Neural crest cell (in vitro differentiated cells): ENCODE results near the gene ZRANB2. TPM values are rescaled to one million over a fixed set of nuclear protein-coding genes. Genes with fewer than 3 reads are reported as not detected.

Experiments
- DNase-seq: peaks from one replicate; pipeline ENCODE4 v3.0.0; 2021; ENCODE audit warnings: low read depth, mixed read lengths, low spot score
- H3K27ac Mint-ChIP-seq: one replicate; pipeline ENCODE4 v1.8.0; 2021; ENCODE audit warnings: mild to moderate bottlenecking, mixed read lengths; ENCODE audit not compliant: unreplicated experiment
- H3K27me3 Mint-ChIP-seq: 2 replicates; pipeline ENCODE4 v1.8.0; 2021; ENCODE audit warnings: low read depth, mild to moderate bottlenecking, mixed read lengths
- H3K36me3 Mint-ChIP-seq: 2 replicates; pipeline ENCODE4 v1.8.0; 2021; ENCODE audit warnings: low read depth, mild to moderate bottlenecking, mixed read lengths
- H3K4me1 Mint-ChIP-seq: 2 replicates; pipeline ENCODE4 v1.8.0; 2021; ENCODE audit warnings: mixed read lengths
- H3K4me3 Mint-ChIP-seq: one replicate; pipeline ENCODE4 v1.8.0; 2021; ENCODE audit warnings: mild to moderate bottlenecking, mixed read lengths
- H3K9me3 Mint-ChIP-seq: 2 replicates; pipeline ENCODE4 v1.8.0; 2021; ENCODE audit warnings: mixed read lengths
- CTCF ChIP-seq: fragments of 200-600 bp; sonication (generic); conservative IDR thresholded peaks from 2 replicates; pipeline ENCODE4 v1.5.0; 2021; ENCODE audit warnings: antibody characterized with exemption, mild to moderate bottlenecking
- long read RNA-seq: library from polyadenylated mRNA; unstranded; transcript quantifications from one replicate; pipeline ENCODE4 v2.0.0, GENCODE V29; 2020
- total RNA-seq: library from RNA; stranded (reverse); gene quantifications from 2 replicates; pipeline ENCODE4 v1.2.1, GENCODE V29; 2021

Gene ZRANB2
- 112 and 113 TPM in 2 replicates for total RNA-seq
- long read RNA-seq, transcript ZRANB2-202 (10 exons, 3,078 nt) = major isoform, 23 of 136 reads
- long read RNA-seq, transcript ZRANB2-201 (11 exons, 2,821 nt) = minor isoform, 22 of 136 reads
- long read RNA-seq, partial matches to known transcripts = 55 of 136 reads
- long read RNA-seq, other reads (novel, unspliced or antisense) = 31 of 136 reads

- DNase-seq = peak; percentile 76
- peaks cover 25% of the 10 kb centered on the region for H3K4me1 Mint-ChIP-seq
- peaks cover 7% of the 10 kb centered on the region for H3K9me3 Mint-ChIP-seq
- H3K27ac Mint-ChIP-seq = peak within 1 kb of the TSS; percentile 100
- peaks cover 40% of the 10 kb centered on the region for H3K27me3 Mint-ChIP-seq
- H3K36me3 Mint-ChIP-seq = peaks cover 3% of the 10 kb centered on the region
- TF ChIP-seq CTCF = peak; percentile 73
- peak within 1 kb of the TSS; percentile 99 for H3K4me3 Mint-ChIP-seq
Measured at GRCh38 chr1:71080739-71081696, at the start of gene ZRANB2. Gene ZRANB2 (minus strand): TSS chr1:71081035. CDS start chr1:71080995, 40 bp downstream.

- peaks cover 15% of the 10 kb centered on the region for H3K9me3 Mint-ChIP-seq
- no peak overlapping the region for H3K4me3 Mint-ChIP-seq
- H3K4me1 Mint-ChIP-seq = no peaks in the 10 kb centered on the region
- no peak overlapping the region for H3K27ac Mint-ChIP-seq
- peaks cover 3% of the 10 kb centered on the region for H3K36me3 Mint-ChIP-seq
- H3K27me3 Mint-ChIP-seq = no peaks in the 10 kb centered on the region
- TF ChIP-seq CTCF = no peak
- no peak for DNase-seq
Measured at GRCh38 chr1:71128060-71128459, 47.2 kb upstream of the ZRANB2 start.

GRCh38 chr1:71118086-71118485, 37.3 kb upstream of the ZRANB2 start:
- H3K4me1 Mint-ChIP-seq = no peaks in the 10 kb centered on the region
- H3K4me3 Mint-ChIP-seq = no peak overlapping the region
- peaks cover 3% of the 10 kb centered on the region for H3K36me3 Mint-ChIP-seq
- H3K27me3 Mint-ChIP-seq = peaks cover 11% of the 10 kb centered on the region
- no peak overlapping the region for H3K27ac Mint-ChIP-seq
- peaks cover 5% of the 10 kb centered on the region for H3K9me3 Mint-ChIP-seq
- no peak for DNase-seq
- no peak for TF ChIP-seq CTCF

- Mint-ChIP-seq H3K36me3 (no peaks in the 10 kb centered on the region), H3K27me3 (peaks cover 10% of the 10 kb centered on the region), H3K4me3 (no peak overlapping the region), H3K9me3 (peaks cover under 1% of the 10 kb centered on the region), H3K27ac (no peak overlapping the region), H3K4me1 (no peaks in the 10 kb centered on the region)
- TF ChIP-seq CTCF = no peak
- no peak for DNase-seq
Measured at GRCh38 chr1:71116729-71117128, 35.9 kb upstream of the ZRANB2 start.

GRCh38 chr1:71106658-71107322, 26.0 kb upstream of the ZRANB2 start:
- Mint-ChIP-seq H3K4me3 (no peak overlapping the region), H3K9me3 (peaks cover 3% of the 10 kb centered on the region), H3K27me3 (no peaks in the 10 kb centered on the region), H3K27ac (no peak overlapping the region), H3K36me3 (no peaks in the 10 kb centered on the region), H3K4me1 (no peaks in the 10 kb centered on the region)
- TF ChIP-seq CTCF = no peak
- DNase-seq = no peak
